Osteoblast (primary cell): Measurements from ENCODE around the gene FHIP1A. TPM values are rescaled to one million over a fixed set of nuclear protein-coding genes. Genes with fewer than 3 reads are reported as not detected.
"Not testable (repeated sequence)": the region's sequence is repeated elsewhere in the genome, so short reads cannot be mapped to it uniquely, and the experiment has no call there.

Experiments used
- DNase-seq: peaks from one replicate; pipeline ENCODE4 v3.0.0; 2011; ENCODE audit warnings: low spot score, mixed read lengths; ENCODE audit not compliant: insufficient read length; ENCODE audit errors: missing footprints
- H2AFZ ChIP-seq: 2 replicates; pipeline ENCODE4 v1.6.0; 2011; ENCODE audit warnings: mild to moderate bottlenecking, low read length
- H3K27ac ChIP-seq: 2 replicates; pipeline ENCODE4 v1.5.1; 2011; ENCODE audit warnings: mild to moderate bottlenecking, low read depth, low read length, moderate library complexity
- H3K27me3 ChIP-seq: 2 replicates; pipeline ENCODE4 v1.6.0; 2012; ENCODE audit warnings: mild to moderate bottlenecking, control low read depth, inconsistent platforms, low read length, moderate library complexity; ENCODE audit not compliant: insufficient read depth
- H3K36me3 ChIP-seq: 2 replicates; pipeline ENCODE4 v1.5.1; 2011; ENCODE audit warnings: mild to moderate bottlenecking, low read length, control low read depth, moderate library complexity; ENCODE audit not compliant: insufficient read depth
- H3K4me1 ChIP-seq: 2 replicates; pipeline ENCODE4 v1.5.1; 2011; ENCODE audit warnings: mild to moderate bottlenecking, low read length, control low read depth, moderate library complexity; ENCODE audit not compliant: insufficient read depth
- H3K4me2 ChIP-seq: 2 replicates; pipeline ENCODE4 v1.6.0; 2011; ENCODE audit warnings: mild to moderate bottlenecking, low read length; ENCODE audit not compliant: insufficient read depth
- H3K4me3 ChIP-seq: fragments of 200-600 bp; sonication (generic); 3 replicates; pipeline ENCODE4 v1.5.1; 2012; ENCODE audit warnings: mild to moderate bottlenecking, low read length, inconsistent platforms; ENCODE audit not compliant: insufficient read depth
- H3K79me2 ChIP-seq: 2 replicates; pipeline ENCODE4 v1.6.0; 2012; ENCODE audit warnings: mild to moderate bottlenecking, low read length, control low read depth, inconsistent platforms; ENCODE audit not compliant: insufficient read depth
- H3K9me3 ChIP-seq: 2 replicates; pipeline ENCODE4 v1.5.1; 2011; ENCODE audit warnings: low read depth, low read length, control low read depth
- H4K20me1 ChIP-seq: 2 replicates; pipeline ENCODE4 v1.6.0; 2012; ENCODE audit warnings: mild to moderate bottlenecking, low read length, control low read depth; ENCODE audit not compliant: insufficient read depth
- CTCF ChIP-seq: IDR thresholded peaks from 2 replicates; pipeline ENCODE4 v1.5.1; 2011; ENCODE audit warnings: mild to moderate bottlenecking, low read depth, low read length, moderate library complexity; ENCODE audit errors: extremely low read depth
- total RNA-seq: library from RNA; depleted of rRNA; stranded (reverse); fragments of >200 nt; gene quantifications from 2 replicates; pipeline ENCODE4 v1.2.3, GENCODE V29; 2012

The FHIP1A gene
- total RNA-seq, 1 donor, result 4.7 TPM

GRCh38 chr4:151362404-151363164 lies 46.4 kb upstream of the FHIP1A start:
- H4K20me1 ChIP-seq, result no peaks in the 10 kb centered on the region
- H3K4me2 ChIP-seq, result no peak overlapping the region
- peak overlapping the region; percentile 48 for H2AFZ ChIP-seq
- TF ChIP-seq CTCF, result peak; percentile 100
- H3K4me1 ChIP-seq, result no peaks in the 10 kb centered on the region
- no peak overlapping the region for H3K4me3 ChIP-seq
- no peaks in the 10 kb centered on the region for H3K9me3 ChIP-seq
- no peak overlapping the region for H3K27ac ChIP-seq
- peak; percentile 94 for DNase-seq
- H3K36me3 ChIP-seq, result no peaks in the 10 kb centered on the region
- no peaks in the 10 kb centered on the region for H3K79me2 ChIP-seq
- H3K27me3 ChIP-seq, result no peaks in the 10 kb centered on the region

- Histone ChIP-seq H4K20me1 (no peaks in the 10 kb centered on the region), H3K27ac (no peak overlapping the region), H3K9me3 (no peaks in the 10 kb centered on the region), H3K79me2 (no peaks in the 10 kb centered on the region), H2AFZ (no peak overlapping the region), H3K4me3 (no peak overlapping the region), H3K36me3 (no peaks in the 10 kb centered on the region), H3K4me1 (no peaks in the 10 kb centered on the region), H3K4me2 (no peak overlapping the region), H3K27me3 (no peaks in the 10 kb centered on the region)
- DNase-seq, result no peak
- TF ChIP-seq CTCF, result no peak
These were observed 32.4 kb upstream of the FHIP1A start for GRCh38 chr4:151376540-151376939.

GRCh38 chr4:151389311-151389710 lies 19.7 kb upstream of the FHIP1A start:
- DNase-seq, result peak; percentile 77
- H3K4me3 ChIP-seq, result no peak overlapping the region
- no peak overlapping the region for H3K27ac ChIP-seq
- H3K79me2 ChIP-seq, result no peaks in the 10 kb centered on the region
- H2AFZ ChIP-seq, result no peak overlapping the region
- no peaks in the 10 kb centered on the region for H4K20me1 ChIP-seq
- no peaks in the 10 kb centered on the region for H3K9me3 ChIP-seq
- no peak overlapping the region for H3K4me2 ChIP-seq
- no peak for TF ChIP-seq CTCF
- no peaks in the 10 kb centered on the region for H3K4me1 ChIP-seq
- no peaks in the 10 kb centered on the region for H3K36me3 ChIP-seq
- no peaks in the 10 kb centered on the region for H3K27me3 ChIP-seq

- H3K4me2 ChIP-seq, H4K20me1 ChIP-seq, H3K79me2 ChIP-seq, H3K36me3 ChIP-seq, H3K4me1 ChIP-seq, DNase-seq, H2AFZ ChIP-seq, H3K4me3 ChIP-seq, H3K27me3 ChIP-seq, H3K9me3 ChIP-seq, H3K27ac ChIP-seq: not testable (repeated sequence)
These were observed 19.2 kb upstream of the FHIP1A start for GRCh38 chr4:151389799-151390198.
